Measurements from ENCODE around the gene PCMTD2.

The PCMTD2 gene

DNA sequence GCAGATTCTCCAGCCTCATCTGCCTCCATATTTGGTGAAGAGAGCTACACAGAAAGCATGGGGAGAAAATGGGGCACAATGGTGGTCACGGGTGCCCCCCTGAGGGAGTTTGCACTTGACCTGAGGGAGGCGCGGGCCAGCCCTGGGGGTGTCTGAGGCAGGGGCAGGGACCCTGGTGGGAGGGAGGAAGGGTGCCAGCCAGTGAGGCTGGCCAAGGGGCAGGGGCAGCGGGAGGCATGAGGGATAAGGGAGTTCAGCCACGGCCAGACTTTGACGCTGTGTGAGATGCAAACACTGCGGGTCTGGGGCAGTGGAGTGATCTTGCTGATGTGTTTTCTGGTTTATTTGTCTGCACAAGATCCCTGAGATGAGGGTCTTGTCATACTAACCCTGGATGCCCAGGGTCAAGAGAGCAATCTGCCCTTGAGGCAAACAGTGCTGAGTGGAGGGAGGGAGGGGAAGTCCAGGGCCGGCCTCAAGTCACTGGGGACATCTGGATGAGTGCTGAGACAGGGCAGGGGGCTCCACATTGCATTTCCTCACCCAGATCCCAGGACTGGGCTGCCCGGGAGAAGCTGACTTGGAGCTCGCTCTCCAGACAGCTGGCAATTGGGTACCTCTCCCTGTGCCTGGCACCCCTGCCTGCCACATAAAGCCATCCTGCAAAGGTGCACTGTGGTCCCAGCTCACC is 8.8 kb upstream of the PCMTD2 start:
- DNase-seq (ENCODE audit: low read depth): no peak
- TF ChIP-seq, protein P1, sequence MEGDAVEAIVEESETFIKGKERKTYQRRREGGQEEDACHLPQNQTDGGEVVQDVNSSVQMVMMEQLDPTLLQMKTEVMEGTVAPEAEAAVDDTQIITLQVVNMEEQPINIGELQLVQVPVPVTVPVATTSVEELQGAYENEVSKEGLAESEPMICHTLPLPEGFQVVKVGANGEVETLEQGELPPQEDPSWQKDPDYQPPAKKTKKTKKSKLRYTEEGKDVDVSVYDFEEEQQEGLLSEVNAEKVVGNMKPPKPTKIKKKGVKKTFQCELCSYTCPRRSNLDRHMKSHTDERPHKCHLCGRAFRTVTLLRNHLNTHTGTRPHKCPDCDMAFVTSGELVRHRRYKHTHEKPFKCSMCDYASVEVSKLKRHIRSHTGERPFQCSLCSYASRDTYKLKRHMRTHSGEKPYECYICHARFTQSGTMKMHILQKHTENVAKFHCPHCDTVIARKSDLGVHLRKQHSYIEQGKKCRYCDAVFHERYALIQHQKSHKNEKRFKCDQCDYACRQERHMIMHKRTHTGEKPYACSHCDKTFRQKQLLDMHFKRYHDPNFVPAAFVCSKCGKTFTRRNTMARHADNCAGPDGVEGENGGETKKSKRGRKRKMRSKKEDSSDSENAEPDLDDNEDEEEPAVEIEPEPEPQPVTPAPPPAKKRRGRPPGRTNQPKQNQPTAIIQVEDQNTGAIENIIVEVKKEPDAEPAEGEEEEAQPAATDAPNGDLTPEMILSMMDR (conservative IDR thresholded peaks at IDR 0.05; ENCODE audit: low read depth, low read length): no peak
- H3K4me3 ChIP-seq (ENCODE audit: low read depth, low read length): no peak overlapping the region

DNA sequence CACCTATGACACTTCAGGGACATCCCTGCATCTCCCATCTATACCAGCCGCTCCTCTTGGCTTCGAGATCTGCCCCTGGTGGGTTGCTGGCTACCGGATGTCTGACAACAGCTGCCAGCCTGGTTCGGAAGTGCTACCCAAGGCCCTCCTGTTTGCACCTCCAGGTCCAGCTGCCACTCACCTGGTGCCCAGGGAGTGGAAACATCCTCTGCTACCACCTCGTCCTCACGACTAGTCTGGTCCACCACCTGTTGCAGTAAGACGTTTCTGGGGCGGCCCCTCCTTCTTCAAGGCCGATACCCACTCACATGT is 8.3 kb upstream of the PCMTD2 start:
- DNase-seq (ENCODE audit: low read depth): no peak
- TF ChIP-seq, protein P1 (conservative IDR thresholded peaks at IDR 0.05; ENCODE audit: low read depth, low read length): no peak
- H3K4me3 ChIP-seq (ENCODE audit: low read depth, low read length): no peak overlapping the region

DNA sequence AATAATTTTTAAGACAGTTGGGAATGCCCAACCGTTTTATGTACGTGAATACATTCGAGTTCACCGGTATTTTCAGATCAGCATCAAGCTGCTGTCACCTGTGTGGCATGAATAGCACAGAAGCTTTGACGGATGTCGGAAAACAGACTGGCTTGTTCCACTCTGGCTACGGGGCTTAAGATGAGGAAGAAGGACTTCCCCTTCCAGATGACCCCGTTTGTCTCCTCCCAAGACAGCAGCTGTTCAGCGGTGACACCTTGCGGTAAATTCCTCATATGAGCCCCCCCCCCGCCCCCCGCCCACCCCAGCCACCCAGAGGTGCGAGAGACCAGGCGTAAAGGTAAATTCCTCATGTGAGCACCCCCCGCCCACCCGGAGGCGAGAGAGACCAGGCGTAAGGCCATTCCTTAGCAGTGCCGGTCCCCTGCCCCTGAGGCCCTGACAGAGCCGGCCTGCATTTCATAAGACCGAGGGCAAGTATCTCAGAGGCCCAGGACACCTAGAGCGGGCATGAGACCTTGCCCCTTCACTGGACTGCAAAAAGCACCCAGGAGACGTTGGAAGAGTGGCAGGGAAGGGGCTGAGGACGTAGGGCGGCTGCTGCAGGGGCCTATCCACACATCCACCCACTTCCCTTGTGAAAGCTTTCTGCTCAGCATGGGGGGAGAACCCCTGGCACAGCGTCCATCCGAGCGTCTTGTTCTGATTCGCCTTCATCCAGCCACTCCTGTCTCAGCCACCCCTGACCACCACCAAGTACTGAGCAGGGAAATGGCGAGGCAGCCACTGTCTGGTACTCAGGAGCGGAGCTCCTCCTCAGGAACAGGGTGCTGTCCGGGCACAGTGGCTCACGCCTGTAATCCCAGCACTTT is 7.3 kb upstream of the PCMTD2 start:
- DNase-seq (ENCODE audit: low read depth): no peak
- TF ChIP-seq, protein P1 (conservative IDR thresholded peaks at IDR 0.05; ENCODE audit: low read depth, low read length): no peak
- no peak overlapping the region for H3K4me3 ChIP-seq (ENCODE audit: low read depth, low read length)

DNA sequence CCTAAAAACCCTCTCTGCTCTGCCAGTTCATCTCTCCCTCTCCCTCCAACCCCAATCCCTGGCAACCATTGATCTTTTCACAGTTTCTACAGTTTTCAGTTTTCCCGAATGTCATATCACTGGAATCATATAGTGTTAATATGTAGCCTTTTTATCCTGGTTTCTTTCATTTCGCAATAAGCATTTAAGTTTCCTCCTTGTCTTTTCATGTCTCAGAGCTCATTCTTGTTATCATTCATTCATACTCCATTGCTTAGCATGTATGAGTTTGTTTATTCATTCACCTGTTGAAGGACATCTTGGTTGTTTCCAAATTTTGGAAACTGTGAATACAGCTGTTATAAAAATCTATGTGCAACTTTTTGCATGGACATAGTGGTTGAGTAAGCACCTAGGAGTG is 5.5 kb upstream of the PCMTD2 start:
- TF ChIP-seq, protein P1 (conservative IDR thresholded peaks at IDR 0.05; ENCODE audit: low read depth, low read length): no peak
- no peak for DNase-seq (ENCODE audit: low read depth)

DNA sequence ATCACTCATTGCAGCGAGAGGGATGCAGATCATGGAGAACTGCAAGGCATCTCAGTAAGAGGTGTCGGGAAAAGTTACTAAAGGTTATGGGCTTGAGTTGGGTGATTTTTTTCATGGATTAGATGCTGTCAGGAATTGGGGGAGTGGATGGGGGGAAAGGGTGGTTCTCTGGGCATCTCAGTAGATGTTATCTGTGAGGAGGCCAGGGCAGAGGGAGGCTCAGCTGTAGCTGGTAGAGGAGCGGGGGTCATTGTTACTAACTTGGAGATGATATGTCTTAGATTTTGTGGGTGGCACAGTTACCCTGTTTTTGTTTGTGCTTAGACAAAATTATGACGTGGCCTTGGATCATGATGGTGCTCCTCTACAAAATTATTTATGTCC is 2.6 kb upstream of the PCMTD2 start:
- TF ChIP-seq, protein P1 (conservative IDR thresholded peaks at IDR 0.05; ENCODE audit: low read depth, low read length): no peak
- no peak for DNase-seq (ENCODE audit: low read depth)
- H3K4me3 ChIP-seq (ENCODE audit: low read depth, low read length): no peak overlapping the region

More for the DNA sequence above, 5.5 kb upstream of the PCMTD2 start:
- H3K4me3 ChIP-seq (ENCODE audit: low read depth, low read length): no peak overlapping the region

DNA sequence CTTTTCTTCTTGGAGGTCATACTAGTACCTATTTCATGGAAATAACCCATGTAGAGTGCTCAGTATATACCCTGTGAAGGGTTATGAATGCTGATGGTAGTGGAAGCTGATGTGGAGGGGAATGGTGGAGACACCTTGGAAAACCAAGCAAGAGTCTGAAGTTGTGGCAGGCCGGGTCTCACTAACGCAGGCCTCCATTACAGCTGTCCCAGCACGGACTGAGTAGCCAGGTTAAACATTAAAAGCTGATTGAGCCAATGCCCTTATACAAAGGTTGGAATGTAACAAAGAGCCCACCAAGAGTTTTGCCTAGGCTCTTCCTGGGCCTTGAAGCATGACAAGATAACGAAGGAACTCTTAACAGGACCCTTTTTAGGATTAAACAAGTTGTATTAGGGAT is 2.1 kb upstream of the PCMTD2 start:
- no peak for DNase-seq (ENCODE audit: low read depth)
- H3K4me3 ChIP-seq (ENCODE audit: low read depth, low read length): no peak overlapping the region
- TF ChIP-seq, protein P1 (conservative IDR thresholded peaks at IDR 0.05; ENCODE audit: low read depth, low read length): no peak
